Measurements from ENCODE around the gene SCN1B. TPM values are rescaled to one million over a fixed set of nuclear protein-coding genes. Genes with fewer than 3 reads are reported as not detected.

Gene SCN1B
- polyA plus RNA-seq, 2 of the 4 experiments (the other 2 are of a cell fraction): 11.0 to 11.3 TPM

- POLR2A ChIA-PET: interaction anchor here (0.6 to 2.5 kb wide), 14 partner anchors 9 to 745 kb away, joined by 3 to 20 read pairs (median 6); partner anchors contain the start of genes PSENEN, SCGB2B2, U2AF1L4 and ZNF30
These were observed 30.0 kb upstream of the SCN1B start for GRCh38 chr19:35000338-35000646.

GRCh38 chr19:35000647-35001501 lies 29.4 kb upstream of the SCN1B start:
- 4% methylated on average over 20 of the region's 46 CpGs for WGBS (ENCODE audit: missing lambda C conversion rate)
- ATAC-seq (peak; percentile 1 to 8; a peak in 3 of 6 replicates), DNase-seq (ENCODE audit: low read depth in 1 of 2, low spot score in 1 of 2) (peak; percentile 70 to 79), FAIRE-seq (peak; percentile 67)
- ChIA-PET CTCF (interaction anchor here (1.2 to 61.4 kb wide), 6 partner anchors 11 to 90 kb away, joined by 3 to 1860 read pairs (median 10); partner anchors contain the start of genes GRAMD1A, SCN1B and ZNF792), POLR2A (interaction anchor here (0.6 to 2.5 kb wide), 11 partner anchors 8 to 745 kb away, joined by 3 to 20 read pairs (median 4); partner anchors contain the start of genes PSENEN, SCGB2B2, U2AF1L4 and ZNF30)
- H3K4me2 ChIP-seq: peak overlapping the region; percentile 76
- H3K4me3 ChIP-seq: peak overlapping the region; percentile 91
- peaks cover 80% of the 10 kb centered on the region for H3K4me1 ChIP-seq
- no peak for TF ChIP-seq ZSCAN20 (CRISPR knock-in tag; IDR thresholded peaks at IDR 0.05)
- no peak for TF ChIP-seq HEYL (CRISPR knock-in tag; IDR thresholded peaks at IDR 0.05)
- no peak for TF ChIP-seq ZNF302 (CRISPR knock-in tag; IDR thresholded peaks at IDR 0.05)
- TF ChIP-seq MAFK (IDR thresholded peaks at IDR 0.05; ENCODE audit: partially characterized antibody): no peak
- no peak for TF ChIP-seq CBX8 (IDR thresholded peaks at IDR 0.05)
- TF ChIP-seq HOXA7 (CRISPR knock-in tag; IDR thresholded peaks at IDR 0.05): peak; percentile 65; the same call in 1 of the 2 replicates
- peak; percentile 94 for TF ChIP-seq TFCP2L1 (CRISPR knock-in tag; IDR thresholded peaks at IDR 0.05)
- no peak for TF ChIP-seq CHD4 (IDR thresholded peaks at IDR 0.05; ENCODE audit: borderline replicate concordance)
- TF ChIP-seq FOXS1 (CRISPR knock-in tag; IDR thresholded peaks at IDR 0.05): no peak
- TF ChIP-seq CEBPB (IDR thresholded peaks at IDR 0.05): no peak
- peak; percentile 80 for TF ChIP-seq MAX (IDR thresholded peaks at IDR 0.05)
- TF ChIP-seq SREBF2 (IDR thresholded peaks at IDR 0.05): no peak
- no peak for TF ChIP-seq CHD2 (IDR thresholded peaks at IDR 0.05; ENCODE audit: low read length, partially characterized antibody)
- no peak for TF ChIP-seq KDM1A (IDR thresholded peaks at IDR 0.05; ENCODE audit: low read depth)
- TF ChIP-seq, protein P1, sequence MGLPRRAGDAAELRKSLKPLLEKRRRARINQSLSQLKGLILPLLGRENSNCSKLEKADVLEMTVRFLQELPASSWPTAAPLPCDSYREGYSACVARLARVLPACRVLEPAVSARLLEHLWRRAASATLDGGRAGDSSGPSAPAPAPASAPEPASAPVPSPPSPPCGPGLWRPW (IDR thresholded peaks at IDR 0.05): no peak
- no peak for TF ChIP-seq POLR2AphosphoS2 (conservative IDR thresholded peaks at IDR 0.05; ENCODE audit: low read length)
- TF ChIP-seq NR3C1 (IDR thresholded peaks at IDR 0.05): no peak
- peak; percentile 34; the same call in 1 of the 2 replicates for TF ChIP-seq MYC (IDR thresholded peaks at IDR 0.05; ENCODE audit: borderline replicate concordance, low read length)
- no peak for TF ChIP-seq ESRRA (IDR thresholded peaks at IDR 0.05; ENCODE audit: borderline replicate concordance, low read length)
- TF ChIP-seq MAZ (IDR thresholded peaks at IDR 0.05; ENCODE audit: borderline replicate concordance, low read depth, low read length): no peak
- TF ChIP-seq PBX3 (IDR thresholded peaks at IDR 0.05): peak; percentile 19; the same call in 1 of the 2 replicates
- TF ChIP-seq EHF (CRISPR knock-in tag; IDR thresholded peaks at IDR 0.05): no peak
- no peak for TF ChIP-seq HOXB13 (CRISPR knock-in tag; IDR thresholded peaks at IDR 0.05; ENCODE audit: low read depth)
- peak; percentile 64; the same call in 1 of the 2 replicates for TF ChIP-seq FOSB (CRISPR knock-in tag; IDR thresholded peaks at IDR 0.05)
- TF ChIP-seq JUNB (IDR thresholded peaks at IDR 0.05): no peak
- TF ChIP-seq TP53 (CRISPR knock-in tag; IDR thresholded peaks at IDR 0.05): peak; percentile 60; the same call in 1 of the 2 replicates
- TF ChIP-seq HOXB5 (CRISPR knock-in tag; IDR thresholded peaks at IDR 0.05): no peak
- no peak for TF ChIP-seq EHMT2 (IDR thresholded peaks at IDR 0.05; ENCODE audit: low read depth)
- TF ChIP-seq FOSL2 (IDR thresholded peaks at IDR 0.05): no peak
- peak; percentile 13; the same call in 1 of the 2 replicates for TF ChIP-seq FOSL2 (CRISPR knock-in tag; IDR thresholded peaks at IDR 0.05)
- peak overlapping the region; percentile 94 to 95 for H3K27ac ChIP-seq
- H3K9me3 ChIP-seq: no peaks in the 10 kb centered on the region

More at GRCh38 chr19:35000338-35000646, 30.0 kb upstream of the SCN1B start:
- Histone ChIP-seq H3K4me2 (peak overlapping the region; percentile 76), H3K9me3 (no peaks in the 10 kb centered on the region), H3K27ac (peak overlapping the region; percentile 94 to 95), H3K4me1 (peaks cover 80% of the 10 kb centered on the region), H3K4me3 (peak overlapping the region; percentile 91)
- CTCF ChIA-PET: interaction anchor here (2.1 to 61.4 kb wide), 4 partner anchors 11 to 90 kb away, joined by 9 to 1860 read pairs (median 934); partner anchors contain the start of genes GRAMD1A, SCN1B and ZNF792
- ATAC-seq (no peak), DNase-seq (ENCODE audit: low read depth in 1 of 2, low spot score in 1 of 2) (no peak), FAIRE-seq (no peak)
- TF ChIP-seq JUN (IDR thresholded peaks at IDR 0.05) (peak in 1 of 2 experiments; percentile 57; a peak in 1 of 5 replicates), ATOH8 (CRISPR knock-in tag; IDR thresholded peaks at IDR 0.05; ENCODE audit: low read depth) (no peak), HOXB13 (CRISPR knock-in tag; IDR thresholded peaks at IDR 0.05; ENCODE audit: low read depth) (no peak), CBX2 (IDR thresholded peaks at IDR 0.05; ENCODE audit: borderline replicate concordance, low read depth) (no peak), RCOR1 (IDR thresholded peaks at IDR 0.05; ENCODE audit: low read depth, low read length) (no peak), POLR2A (IDR thresholded peaks at IDR 0.05; ENCODE audit: low read length) (peak; percentile 46; the same call in 1 of the 2 replicates)
- WGBS (ENCODE audit: missing lambda C conversion rate): 0% methylated on average over 2 of the region's 37 CpGs
